HCT116 (cell line): Measurements from ENCODE around the gene DARS1. TPM values are rescaled to one million over a fixed set of nuclear protein-coding genes. Genes with fewer than 3 reads are reported as not detected.

Experiments used
- ATAC-seq: fragments of 200-7000 bp; cut with Tn5 transposase; 2 replicates; pipeline ENCODE4 v1.9.1; 2020; ENCODE audit warnings: mild to moderate bottlenecking, moderate library complexity
- BruUV-seq: library from RNA; stranded (reverse); fragments of 400-500 nt; replicated peaks from 2 replicates; lab custom pipeline; 2021; lab: Mats Ljungman, UMichigan
- CTCF ChIA-PET: fragments of 300-600 bp; sonication (Branson Sonifier 250); formaldehyde crosslinking; loops from one replicate; lab custom pipeline; 2021; ENCODE audit warnings: antibody characterized with exemption; lab: Charles Lee
- POLR2A ChIA-PET: fragments of 300-600, 350-600 bp; sonication (Branson Sonifier 250); formaldehyde crosslinking; loops from one replicate; lab custom pipeline; 2021; ENCODE audit warnings: antibody characterized with exemption; lab: Charles Lee
- RAD21 ChIA-PET, 2 experiments: fragments of 300-600 bp; sonication (Branson Sonifier 250); formaldehyde crosslinking; loops; one replicate each; lab custom pipeline; 2023; ENCODE audit warnings: low total read pairs in 2 of 2; ENCODE audit not compliant: uncharacterized antibody in 2 of 2, unreplicated experiment in 2 of 2, low non-redundant PET in 1 of 2; lab: Charles Lee
- DNase-seq: peaks from one replicate; pipeline ENCODE4 v3.0.0-alpha.2; 2010; ENCODE audit warnings: low read depth, low spot score
- H2AFZ ChIP-seq: fragments of 200-600 bp; shearing (Covaris generic), sonication (generic); 2 replicates; pipeline ENCODE4 v1.6.1; 2017; ENCODE audit warnings: low read depth, mixed run types, mixed read lengths, antibody characterized with exemption, low read length; ENCODE audit not compliant: poor library complexity, severe bottlenecking
- H3K27ac ChIP-seq: 2 replicates; pipeline ENCODE4 v1.5.1; 2012; ENCODE audit warnings: low read depth, low read length
- H3K27me3 ChIP-seq: fragments of 200-600 bp; sonication (generic); 2 replicates; pipeline ENCODE4 v1.6.1; 2016; ENCODE audit warnings: mixed run types, low read length, mixed read lengths; ENCODE audit not compliant: insufficient read depth
- H3K36me3 ChIP-seq, 2 experiments: fragments of 200-500 bp in 1 of 2; fragments of 200-600 bp in 1 of 2; sonication (Bioruptor generic) in 1 of 2; sonication (generic) in 1 of 2; 2 replicates each; pipeline versions ENCODE4 v1.5.1 to v1.6.1; 2014 to 2016; ENCODE audit warnings: low read length in 2 of 2, inconsistent platforms in 1 of 2, mixed read lengths in 1 of 2, mixed run types in 1 of 2; ENCODE audit not compliant: insufficient read depth in 2 of 2, control insufficient read depth in 1 of 2
- H3K4me1 ChIP-seq, 2 experiments: fragments of 200-600 bp in 1 of 2; sonication (generic) in 1 of 2; 2 replicates each; pipeline versions ENCODE4 v1.5.1 to v1.6.1; 2012 to 2017; ENCODE audit warnings: low read length in 2 of 2, inconsistent platforms in 1 of 2, mild to moderate bottlenecking in 1 of 2, mixed read lengths in 1 of 2, mixed run types in 1 of 2, moderate library complexity in 1 of 2; ENCODE audit not compliant: insufficient read depth in 2 of 2, control insufficient read depth in 1 of 2
- H3K4me2 ChIP-seq: fragments of 200-600 bp; sonication (generic); 2 replicates; pipeline ENCODE4 v1.6.1; 2017; ENCODE audit warnings: mixed run types, low read length, mixed read lengths
- H3K4me3 ChIP-seq, 2 experiments: fragments of 200-600 bp in 1 of 2; sonication (generic) in 1 of 2; replicated peaks in 1 of 2; 2 replicates each; pipeline ENCODE4 v1.5.1; 2011 to 2016; ENCODE audit warnings: low read length in 2 of 2, control low read depth in 1 of 2, low read depth in 1 of 2, mild to moderate bottlenecking in 1 of 2, mixed read lengths in 1 of 2, mixed run types in 1 of 2
- H3K79me2 ChIP-seq: fragments of 200-600 bp; sonication (generic); 2 replicates; pipeline ENCODE4 v1.6.1; 2017; ENCODE audit warnings: mild to moderate bottlenecking, mixed run types, low read length, moderate library complexity, mixed read lengths; ENCODE audit not compliant: insufficient read depth
- H3K9ac ChIP-seq: fragments of 200-600 bp; sonication (generic); 2 replicates; pipeline ENCODE4 v1.6.1; 2016; ENCODE audit warnings: low read length, mixed read lengths
- H3K9me2 ChIP-seq: fragments of 200-600 bp; sonication (generic), shearing (Covaris generic); 2 replicates; pipeline ENCODE4 v1.6.1; 2017; ENCODE audit warnings: mixed run types, mild to moderate bottlenecking, moderate library complexity; ENCODE audit not compliant: insufficient read depth
- H3K9me3 ChIP-seq, 2 experiments: fragments of 200-500 bp in 1 of 2; fragments of 200-600 bp in 1 of 2; sonication (Bioruptor generic) in 1 of 2; sonication (generic) in 1 of 2; 2 replicates each; pipeline ENCODE4 v1.6.1; 2014 to 2017; ENCODE audit warnings: low read length in 2 of 2, mixed read lengths in 2 of 2, inconsistent platforms in 1 of 2, low read depth in 1 of 2, mild to moderate bottlenecking in 1 of 2, mixed run types in 1 of 2, moderate library complexity in 1 of 2; ENCODE audit not compliant: control insufficient read depth in 1 of 2, insufficient read depth in 1 of 2
- H4K20me1 ChIP-seq: fragments of 200-600 bp; sonication (generic), shearing (Covaris generic); 2 replicates; pipeline ENCODE4 v1.6.1; 2017; ENCODE audit warnings: mixed run types, mild to moderate bottlenecking, moderate library complexity; ENCODE audit not compliant: insufficient read depth
- CBX3 ChIP-seq: IDR thresholded peaks from 2 replicates; pipeline ENCODE4 v1.6.1; 2012; ENCODE audit warnings: low read depth
- EGR1 ChIP-seq: IDR thresholded peaks from 2 replicates; pipeline ENCODE4 v1.6.1; 2012; ENCODE audit warnings: low read depth
- ELF1 ChIP-seq: IDR thresholded peaks from 2 replicates; pipeline ENCODE4 v1.6.1; 2012; ENCODE audit warnings: low read depth, borderline replicate concordance
- EZH2 ChIP-seq: fragments of 200-600 bp; sonication (generic); IDR thresholded peaks from 2 replicates; pipeline ENCODE4 v1.6.1; 2017; ENCODE audit warnings: antibody characterized with exemption, mixed run types
- EZH2phosphoT487 ChIP-seq: fragments of 200-600 bp; IDR thresholded peaks from 2 replicates; pipeline ENCODE4 v1.6.1; 2018; ENCODE audit warnings: antibody characterized with exemption, borderline replicate concordance
- JUND ChIP-seq: IDR thresholded peaks from 2 replicates; pipeline ENCODE4 v1.6.1; 2012
- RAD21 ChIP-seq: IDR thresholded peaks from 2 replicates; pipeline ENCODE4 v1.6.1; 2012; ENCODE audit warnings: low read depth, mild to moderate bottlenecking
- SIN3A ChIP-seq: IDR thresholded peaks from 2 replicates; pipeline ENCODE4 v1.6.1; 2012; ENCODE audit warnings: low read depth
- SRF ChIP-seq: IDR thresholded peaks from 2 replicates; pipeline ENCODE4 v1.6.1; 2012; ENCODE audit warnings: low read depth
- YY1 ChIP-seq: IDR thresholded peaks from 2 replicates; pipeline ENCODE4 v1.6.1; 2011; ENCODE audit warnings: low read length, low read depth, moderate library complexity, mild to moderate bottlenecking; ENCODE audit not compliant: insufficient replicate concordance; ENCODE audit errors: extremely low read depth
- ZFX ChIP-seq: fragments of 450-650 bp; IDR thresholded peaks from 2 replicates; pipeline ENCODE4 v1.6.1; 2017
- intact Hi-C: fragments of 100-400 bp; cut with micrococcal nuclease; formaldehyde crosslinking; loops from 2 replicates; pipeline ENCODE4 v1.10.0; 2022
- total RNA-seq: library from RNA; stranded (reverse); gene quantifications from one replicate; pipeline ENCODE4 v1.2.1, GENCODE V29; 2021; ENCODE audit not compliant: unreplicated experiment
- TF ChIP-seq, protein P1 (sequence below), 3 experiments: fragments of 200-600 bp in 1 of 3; sonication (generic) in 1 of 3; IDR thresholded peaks in 2 of 3; conservative IDR thresholded peaks in 1 of 3; 2 replicates each; pipeline ENCODE4 v1.5.1; 2012 to 2017; ENCODE audit warnings: low read depth in 2 of 3, low read length in 2 of 3, antibody characterized with exemption in 1 of 3, borderline replicate concordance in 1 of 3, control low read depth in 1 of 3, mild to moderate bottlenecking in 1 of 3, mixed read lengths in 1 of 3, mixed run types in 1 of 3, moderate library complexity in 1 of 3; ENCODE audit not compliant: insufficient read depth in 1 of 3
- TF ChIP-seq, protein P2 (sequence below): IDR thresholded peaks from 2 replicates; pipeline ENCODE4 v1.6.1; 2011; ENCODE audit warnings: mild to moderate bottlenecking, low read length, moderate library complexity; ENCODE audit not compliant: insufficient replicate concordance; ENCODE audit errors: extremely low read depth
- TF ChIP-seq, protein P3 (sequence below): IDR thresholded peaks from 2 replicates; pipeline ENCODE4 v1.6.1; 2012
- TF ChIP-seq, protein P4 (sequence below): IDR thresholded peaks from 2 replicates; pipeline ENCODE4 v1.6.1; 2012; ENCODE audit warnings: low read depth
- TF ChIP-seq, protein P5 (sequence below): IDR thresholded peaks from 2 replicates; pipeline ENCODE4 v1.6.1; 2012

DARS1 gene
- total RNA-seq, 1 experiment from 2014 or later: 94.8 TPM

DNA sequence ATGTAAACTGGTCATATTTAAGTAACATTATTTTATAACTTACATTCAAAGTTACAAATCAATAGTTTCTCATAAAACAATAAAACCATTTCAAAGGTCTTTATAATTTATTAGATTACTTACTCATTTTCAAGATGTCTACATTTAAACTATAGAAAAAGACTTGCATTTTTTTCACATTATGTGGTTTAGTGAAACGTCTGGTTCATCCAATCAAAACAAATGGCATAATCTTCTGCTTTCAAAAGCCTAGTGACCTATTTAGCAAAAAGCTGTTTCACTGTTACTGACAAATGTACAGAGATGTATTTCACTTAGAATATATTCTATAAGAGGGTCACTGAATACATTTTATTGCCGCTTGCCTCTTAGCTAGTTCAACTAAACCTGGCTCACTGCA is 59.9 kb downstream of the DARS1 start:
- BruUV-seq: no TSS peak
- Histone ChIP-seq H3K9ac (no peak overlapping the region), H3K4me3 (no peak overlapping the region), H3K4me1 (no peaks in the 10 kb centered on the region), H2AFZ (no peak overlapping the region)
- RAD21 ChIA-PET: no interaction called here
- intact Hi-C loops: no loop called here
- ATAC-seq: no peak
- TF ChIP-seq SIN3A: no peak
- TF ChIP-seq CBX3: no peak
- TF ChIP-seq ZFX: no peak
- TF ChIP-seq YY1: no peak
- no peak for TF ChIP-seq EZH2phosphoT487
- TF ChIP-seq, protein P1, sequence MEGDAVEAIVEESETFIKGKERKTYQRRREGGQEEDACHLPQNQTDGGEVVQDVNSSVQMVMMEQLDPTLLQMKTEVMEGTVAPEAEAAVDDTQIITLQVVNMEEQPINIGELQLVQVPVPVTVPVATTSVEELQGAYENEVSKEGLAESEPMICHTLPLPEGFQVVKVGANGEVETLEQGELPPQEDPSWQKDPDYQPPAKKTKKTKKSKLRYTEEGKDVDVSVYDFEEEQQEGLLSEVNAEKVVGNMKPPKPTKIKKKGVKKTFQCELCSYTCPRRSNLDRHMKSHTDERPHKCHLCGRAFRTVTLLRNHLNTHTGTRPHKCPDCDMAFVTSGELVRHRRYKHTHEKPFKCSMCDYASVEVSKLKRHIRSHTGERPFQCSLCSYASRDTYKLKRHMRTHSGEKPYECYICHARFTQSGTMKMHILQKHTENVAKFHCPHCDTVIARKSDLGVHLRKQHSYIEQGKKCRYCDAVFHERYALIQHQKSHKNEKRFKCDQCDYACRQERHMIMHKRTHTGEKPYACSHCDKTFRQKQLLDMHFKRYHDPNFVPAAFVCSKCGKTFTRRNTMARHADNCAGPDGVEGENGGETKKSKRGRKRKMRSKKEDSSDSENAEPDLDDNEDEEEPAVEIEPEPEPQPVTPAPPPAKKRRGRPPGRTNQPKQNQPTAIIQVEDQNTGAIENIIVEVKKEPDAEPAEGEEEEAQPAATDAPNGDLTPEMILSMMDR (IDR thresholded peaks at IDR 0.05 in 2 of 3, conservative IDR thresholded peaks at IDR 0.05 in 1 of 3; ENCODE audit: borderline replicate concordance in 1 of 3, insufficient read depth in 1 of 3, low read depth in 2 of 3, low read length in 2 of 3): no peak
- no peak for TF ChIP-seq RAD21
- TF ChIP-seq, protein P2, sequence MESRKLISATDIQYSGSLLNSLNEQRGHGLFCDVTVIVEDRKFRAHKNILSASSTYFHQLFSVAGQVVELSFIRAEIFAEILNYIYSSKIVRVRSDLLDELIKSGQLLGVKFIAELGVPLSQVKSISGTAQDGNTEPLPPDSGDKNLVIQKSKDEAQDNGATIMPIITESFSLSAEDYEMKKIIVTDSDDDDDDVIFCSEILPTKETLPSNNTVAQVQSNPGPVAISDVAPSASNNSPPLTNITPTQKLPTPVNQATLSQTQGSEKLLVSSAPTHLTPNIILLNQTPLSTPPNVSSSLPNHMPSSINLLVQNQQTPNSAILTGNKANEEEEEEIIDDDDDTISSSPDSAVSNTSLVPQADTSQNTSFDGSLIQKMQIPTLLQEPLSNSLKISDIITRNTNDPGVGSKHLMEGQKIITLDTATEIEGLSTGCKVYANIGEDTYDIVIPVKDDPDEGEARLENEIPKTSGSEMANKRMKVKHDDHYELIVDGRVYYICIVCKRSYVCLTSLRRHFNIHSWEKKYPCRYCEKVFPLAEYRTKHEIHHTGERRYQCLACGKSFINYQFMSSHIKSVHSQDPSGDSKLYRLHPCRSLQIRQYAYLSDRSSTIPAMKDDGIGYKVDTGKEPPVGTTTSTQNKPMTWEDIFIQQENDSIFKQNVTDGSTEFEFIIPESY: no peak
- TF ChIP-seq, protein P3, sequence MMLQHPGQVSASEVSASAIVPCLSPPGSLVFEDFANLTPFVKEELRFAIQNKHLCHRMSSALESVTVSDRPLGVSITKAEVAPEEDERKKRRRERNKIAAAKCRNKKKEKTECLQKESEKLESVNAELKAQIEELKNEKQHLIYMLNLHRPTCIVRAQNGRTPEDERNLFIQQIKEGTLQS: no peak
- no peak for TF ChIP-seq EZH2
- TF ChIP-seq ELF1: no peak
- TF ChIP-seq, protein P4, sequence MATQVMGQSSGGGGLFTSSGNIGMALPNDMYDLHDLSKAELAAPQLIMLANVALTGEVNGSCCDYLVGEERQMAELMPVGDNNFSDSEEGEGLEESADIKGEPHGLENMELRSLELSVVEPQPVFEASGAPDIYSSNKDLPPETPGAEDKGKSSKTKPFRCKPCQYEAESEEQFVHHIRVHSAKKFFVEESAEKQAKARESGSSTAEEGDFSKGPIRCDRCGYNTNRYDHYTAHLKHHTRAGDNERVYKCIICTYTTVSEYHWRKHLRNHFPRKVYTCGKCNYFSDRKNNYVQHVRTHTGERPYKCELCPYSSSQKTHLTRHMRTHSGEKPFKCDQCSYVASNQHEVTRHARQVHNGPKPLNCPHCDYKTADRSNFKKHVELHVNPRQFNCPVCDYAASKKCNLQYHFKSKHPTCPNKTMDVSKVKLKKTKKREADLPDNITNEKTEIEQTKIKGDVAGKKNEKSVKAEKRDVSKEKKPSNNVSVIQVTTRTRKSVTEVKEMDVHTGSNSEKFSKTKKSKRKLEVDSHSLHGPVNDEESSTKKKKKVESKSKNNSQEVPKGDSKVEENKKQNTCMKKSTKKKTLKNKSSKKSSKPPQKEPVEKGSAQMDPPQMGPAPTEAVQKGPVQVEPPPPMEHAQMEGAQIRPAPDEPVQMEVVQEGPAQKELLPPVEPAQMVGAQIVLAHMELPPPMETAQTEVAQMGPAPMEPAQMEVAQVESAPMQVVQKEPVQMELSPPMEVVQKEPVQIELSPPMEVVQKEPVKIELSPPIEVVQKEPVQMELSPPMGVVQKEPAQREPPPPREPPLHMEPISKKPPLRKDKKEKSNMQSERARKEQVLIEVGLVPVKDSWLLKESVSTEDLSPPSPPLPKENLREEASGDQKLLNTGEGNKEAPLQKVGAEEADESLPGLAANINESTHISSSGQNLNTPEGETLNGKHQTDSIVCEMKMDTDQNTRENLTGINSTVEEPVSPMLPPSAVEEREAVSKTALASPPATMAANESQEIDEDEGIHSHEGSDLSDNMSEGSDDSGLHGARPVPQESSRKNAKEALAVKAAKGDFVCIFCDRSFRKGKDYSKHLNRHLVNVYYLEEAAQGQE: no peak
- TF ChIP-seq, protein P5, sequence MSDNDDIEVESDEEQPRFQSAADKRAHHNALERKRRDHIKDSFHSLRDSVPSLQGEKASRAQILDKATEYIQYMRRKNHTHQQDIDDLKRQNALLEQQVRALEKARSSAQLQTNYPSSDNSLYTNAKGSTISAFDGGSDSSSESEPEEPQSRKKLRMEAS: no peak
- TF ChIP-seq SRF: no peak
- TF ChIP-seq EGR1: no peak
- no peak for TF ChIP-seq JUND
- TF ChIP-seq, all 23 proteins: peak for 0
- Histone ChIP-seq H3K27ac (no peak overlapping the region), H3K79me2 (no peaks in the 10 kb centered on the region), H3K4me2 (no peak overlapping the region), H3K9me3 (no peaks in the 10 kb centered on the region), H4K20me1 (no peaks in the 10 kb centered on the region), H3K36me3 (peaks cover 2 to 4% of the 10 kb centered on the region in 2 experiments; a peak in 1 of 4 replicates), H3K9me2 (no peaks in the 10 kb centered on the region), H3K27me3 (no peaks in the 10 kb centered on the region)
- POLR2A ChIA-PET: no interaction called here
- no peak for DNase-seq
- CTCF ChIA-PET: no interaction called here
